HepG2 (cell line): ENCODE data around the gene VRK1.

Source experiments
- ARNT2 ChIP-seq: sonication (generic); formaldehyde crosslinking; IDR thresholded peaks from 2 replicates; pipeline ENCODE4 v1.8.0; 2022; ENCODE audit warnings: mild to moderate bottlenecking, low read depth, missing genetic modification reagents, moderate library complexity
- CEBPB ChIP-seq: IDR thresholded peaks from 2 replicates; pipeline ENCODE4 v1.6.1; 2011; ENCODE audit warnings: low read depth, low read length, improper control_type of control experiment, borderline replicate concordance
- HOXA9 ChIP-seq: sonication (generic); formaldehyde crosslinking; IDR thresholded peaks from 2 replicates; pipeline ENCODE4 v1.8.1; 2022; ENCODE audit warnings: missing genetic modification reagents, mild to moderate bottlenecking, moderate library complexity, borderline replicate concordance
- MATR3 ChIP-seq: sonication (generic); formaldehyde crosslinking; IDR thresholded peaks from 2 replicates; pipeline ENCODE4 v1.4.0; 2020; ENCODE audit warnings: missing genetic modification reagents
- MEIS2 ChIP-seq: sonication (generic); formaldehyde crosslinking; IDR thresholded peaks from 2 replicates; pipeline ENCODE4 v1.9.0; 2021; ENCODE audit warnings: mild to moderate bottlenecking, missing genetic modification reagents
- NR2C2 ChIP-seq: sonication (generic); formaldehyde crosslinking; IDR thresholded peaks from 2 replicates; pipeline ENCODE4 v1.4.0; 2020; ENCODE audit warnings: missing genetic modification reagents, mild to moderate bottlenecking, moderate library complexity, borderline replicate concordance
- ZBTB26 ChIP-seq: IDR thresholded peaks from 2 replicates; pipeline ENCODE4 v1.6.1; 2016; ENCODE audit warnings: missing compliant biosample characterization, missing genetic modification reagents, borderline replicate concordance
- ZEB1 ChIP-seq: IDR thresholded peaks from 2 replicates; pipeline ENCODE4 v1.6.1; 2012; ENCODE audit warnings: mild to moderate bottlenecking, low read depth, inconsistent platforms; ENCODE audit not compliant: insufficient replicate concordance
- ZNF3 ChIP-seq: IDR thresholded peaks from 2 replicates; pipeline ENCODE4 v1.7.0; 2017; ENCODE audit warnings: inconsistent platforms
- ZNF563 ChIP-seq: sonication (generic); formaldehyde crosslinking; IDR thresholded peaks from 2 replicates; pipeline ENCODE4 v1.8.0; 2022; ENCODE audit warnings: mild to moderate bottlenecking, moderate library complexity, missing genetic modification reagents
- ZNF784 ChIP-seq: sonication (generic); formaldehyde crosslinking; IDR thresholded peaks from 2 replicates; pipeline ENCODE4 v1.5.1; 2020; ENCODE audit warnings: missing genetic modification reagents, mild to moderate bottlenecking, borderline replicate concordance

- TF ChIP-seq ZBTB26 (no peak), MEIS2 (CRISPR knock-in tag) (no peak), CEBPB (no peak), NR2C2 (no peak), HOXA9 (no peak), ARNT2 (CRISPR knock-in tag) (no peak), ZEB1 (no peak), ZNF784 (CRISPR knock-in tag) (no peak), ZNF563 (CRISPR knock-in tag) (no peak), ZNF3 (CRISPR knock-in tag) (no peak), MATR3 (no peak)
These were observed 41.3 kb downstream of the VRK1 start for GRCh38 chr14:96838449-96838848.
